ENCODE measurements around the gene PAK3.

DNA sequence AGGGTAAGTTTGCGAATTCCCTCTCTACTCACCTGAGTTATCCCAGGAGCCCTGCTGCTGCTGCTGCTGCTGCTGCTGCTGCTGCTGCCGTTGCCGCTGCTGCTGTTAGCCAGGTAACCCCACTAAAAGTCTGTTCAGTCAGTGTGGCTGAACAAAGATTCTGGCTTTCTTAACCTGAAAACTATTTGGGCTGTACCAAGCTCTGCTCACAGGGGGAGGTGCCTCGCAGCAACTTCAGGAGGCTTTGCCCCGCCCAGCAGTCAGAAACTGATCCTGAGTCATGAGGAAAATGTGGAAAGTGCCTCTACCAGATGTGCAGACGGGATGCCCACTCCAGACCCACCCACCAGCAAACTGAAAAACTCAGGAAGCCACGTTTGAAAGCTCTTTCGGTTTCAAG lies 174.3 kb downstream of the PAK3 start, which contains the start of gene CAPN6:
- TF ChIP-seq POLR2AphosphoS5 (IDR thresholded peaks at IDR 0.05) (no peak), POLR2A (IDR thresholded peaks at IDR 0.05) (no peak)
